ENCODE results near the gene PLSCR2.
A peak's percentile ranks its signal among the peaks of the same experiment; 100 is the strongest.
"Not testable (repeated sequence)": the region's sequence is repeated elsewhere in the genome, so short reads cannot be mapped to it uniquely, and the experiment has no call there.

The PLSCR2 gene

GRCh38 chr3:146474976-146475375, 5.6 kb upstream of the PLSCR2 start:
- not testable (repeated sequence) for H3K27ac ChIP-seq (ENCODE audit: low read depth, low read length); H3K4me3 ChIP-seq (ENCODE audit: low read depth in 1 of 2, low read length in 2 of 2); H3K4me1 ChIP-seq (ENCODE audit: insufficient read depth, low read length); H3K27me3 ChIP-seq (ENCODE audit: control insufficient read depth in 1 of 2, insufficient read depth in 2 of 2, low read length in 2 of 2); H3K9ac ChIP-seq (ENCODE audit: low read length); H3K9me3 ChIP-seq (ENCODE audit: low read length); H3K36me3 ChIP-seq (ENCODE audit: insufficient read depth, low read length)

GRCh38 chr3:146473726-146474125, 4.4 kb upstream of the PLSCR2 start:
- H3K27ac ChIP-seq (ENCODE audit: low read depth, low read length): no peak overlapping the region
- no peak overlapping the region for H3K4me3 ChIP-seq (ENCODE audit: low read depth in 1 of 2, low read length in 2 of 2)
- H3K9ac ChIP-seq (ENCODE audit: low read length): no peak overlapping the region
- H3K36me3 ChIP-seq (ENCODE audit: insufficient read depth, low read length): no peaks in the 10 kb centered on the region
- H3K27me3 ChIP-seq (ENCODE audit: control insufficient read depth in 1 of 2, insufficient read depth in 2 of 2, low read length in 2 of 2): no peaks in the 10 kb centered on the region
- H3K9me3 ChIP-seq (ENCODE audit: low read length): no peaks in the 10 kb centered on the region
- no peaks in the 10 kb centered on the region for H3K4me1 ChIP-seq (ENCODE audit: insufficient read depth, low read length)

DNA sequence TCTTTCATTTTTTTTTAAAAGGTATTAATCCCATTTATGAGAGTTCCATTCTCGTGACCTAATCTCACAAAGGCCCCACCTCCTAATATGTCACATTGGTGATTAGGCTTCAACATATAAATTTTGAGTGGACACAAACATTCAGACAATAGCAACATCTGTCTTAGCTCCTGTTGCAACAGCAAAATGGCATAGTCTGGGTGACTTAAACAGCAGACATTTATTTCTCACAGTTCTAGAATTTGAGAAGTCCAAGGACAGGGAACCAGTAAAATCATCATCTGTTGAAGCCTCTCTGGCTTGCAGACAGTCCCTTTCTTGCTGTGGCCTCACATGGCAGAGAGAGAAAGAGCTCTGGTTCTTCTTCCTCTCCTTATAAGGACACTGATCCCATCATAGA, 3.2 kb upstream of the PLSCR2 start:
- H3K9ac ChIP-seq (ENCODE audit: low read length): no peak overlapping the region

DNA sequence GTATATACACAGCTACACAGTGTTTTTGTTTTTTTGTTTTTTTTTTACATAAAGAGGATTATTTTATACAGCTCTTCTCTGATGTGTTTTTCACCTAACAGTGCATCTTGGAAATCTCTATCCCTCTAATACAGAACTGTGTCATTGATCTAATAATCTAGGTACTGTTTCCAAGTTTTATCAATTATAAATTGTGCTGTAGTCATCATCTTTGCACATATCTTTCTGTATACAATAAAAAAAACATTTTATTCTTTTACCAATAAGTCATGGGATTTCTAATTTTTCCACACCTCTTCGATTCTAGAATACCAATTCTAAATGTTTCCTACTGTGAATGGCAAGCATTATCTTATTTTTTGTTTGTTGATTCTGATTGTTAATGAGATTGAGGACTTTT, 1.7 kb upstream of the PLSCR2 start:
- Histone ChIP-seq H3K4me3 (ENCODE audit: low read depth in 1 of 2, low read length in 2 of 2) (no peak overlapping the region), H3K9me3 (ENCODE audit: low read length) (no peaks in the 10 kb centered on the region), H3K27ac (ENCODE audit: low read depth, low read length) (no peak overlapping the region), H3K36me3 (ENCODE audit: insufficient read depth, low read length) (no peaks in the 10 kb centered on the region), H3K9ac (ENCODE audit: low read length) (no peak overlapping the region), H3K4me1 (ENCODE audit: insufficient read depth, low read length) (no peaks in the 10 kb centered on the region), H3K27me3 (ENCODE audit: control insufficient read depth in 1 of 2, insufficient read depth in 2 of 2, low read length in 2 of 2) (no peaks in the 10 kb centered on the region)

More for the DNA sequence above, 3.2 kb upstream of the PLSCR2 start:
- Histone ChIP-seq H3K27me3 (ENCODE audit: control insufficient read depth in 1 of 2, insufficient read depth in 2 of 2, low read length in 2 of 2) (no peaks in the 10 kb centered on the region), H3K4me1 (ENCODE audit: insufficient read depth, low read length) (no peaks in the 10 kb centered on the region), H3K4me3 (ENCODE audit: low read depth in 1 of 2, low read length in 2 of 2) (no peak overlapping the region), H3K36me3 (ENCODE audit: insufficient read depth, low read length) (no peaks in the 10 kb centered on the region), H3K9me3 (ENCODE audit: low read length) (no peaks in the 10 kb centered on the region), H3K27ac (ENCODE audit: low read depth, low read length) (no peak overlapping the region)

GRCh38 chr3:146470425-146470990, 1.1 kb upstream of the PLSCR2 start:
- Histone ChIP-seq H3K4me1 (ENCODE audit: insufficient read depth, low read length) (no peaks in the 10 kb centered on the region), H3K27me3 (ENCODE audit: control insufficient read depth in 1 of 2, insufficient read depth in 2 of 2, low read length in 2 of 2) (no peaks in the 10 kb centered on the region), H3K9me3 (ENCODE audit: low read length) (no peaks in the 10 kb centered on the region), H3K9ac (ENCODE audit: low read length) (no peak overlapping the region), H3K27ac (ENCODE audit: low read depth, low read length) (no peak overlapping the region), H3K36me3 (ENCODE audit: insufficient read depth, low read length) (no peaks in the 10 kb centered on the region), H3K4me3 (ENCODE audit: low read depth in 1 of 2, low read length in 2 of 2) (no peak overlapping the region)

DNA sequence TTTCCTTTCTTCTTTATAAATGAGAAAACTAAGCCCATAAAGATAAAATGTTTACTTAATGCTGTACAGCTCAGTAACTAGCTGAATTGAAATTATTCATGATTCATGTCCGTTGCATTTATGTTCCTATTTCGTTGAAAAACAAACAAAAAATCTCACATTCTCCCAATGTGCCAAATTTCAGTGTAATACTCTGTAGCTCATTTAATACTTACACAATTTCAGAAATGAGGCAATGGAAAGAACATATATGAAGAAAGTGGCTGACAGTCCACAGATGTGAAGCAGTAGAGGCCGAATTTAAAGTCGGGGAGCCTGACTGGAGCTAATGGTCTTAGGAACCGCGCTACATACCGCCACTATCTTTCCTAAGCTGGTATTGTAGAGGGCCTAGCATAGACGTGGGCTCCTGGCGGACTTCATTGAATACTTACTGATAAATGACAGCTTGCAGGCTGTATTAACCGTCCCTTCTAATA, 651 bp downstream of the PLSCR2 start:
- Histone ChIP-seq H3K27ac (ENCODE audit: low read depth, low read length) (no peak overlapping the region), H3K4me3 (ENCODE audit: low read depth in 1 of 2, low read length in 2 of 2) (peak overlapping the region in 1 of 2 donors; percentile 70)

GRCh38 chr3:146468234-146468633, 1.1 kb downstream of the PLSCR2 start:
- no peaks in the 10 kb centered on the region for H3K9me3 ChIP-seq (ENCODE audit: low read length)
- no peak overlapping the region for H3K27ac ChIP-seq (ENCODE audit: low read depth, low read length)
- no peaks in the 10 kb centered on the region for H3K4me1 ChIP-seq (ENCODE audit: insufficient read depth, low read length)
- H3K27me3 ChIP-seq (ENCODE audit: control insufficient read depth in 1 of 2, insufficient read depth in 2 of 2, low read length in 2 of 2): no peaks in the 10 kb centered on the region
- no peak overlapping the region for H3K9ac ChIP-seq (ENCODE audit: low read length)
- H3K4me3 ChIP-seq (ENCODE audit: low read depth in 1 of 2, low read length in 2 of 2): no peak overlapping the region
- H3K36me3 ChIP-seq (ENCODE audit: insufficient read depth, low read length): no peaks in the 10 kb centered on the region

More for the DNA sequence above, 651 bp downstream of the PLSCR2 start:
- H3K27me3 ChIP-seq (ENCODE audit: control insufficient read depth in 1 of 2, insufficient read depth in 2 of 2, low read length in 2 of 2): no peaks in the 10 kb centered on the region
- H3K9me3 ChIP-seq (ENCODE audit: low read length): no peaks in the 10 kb centered on the region
- H3K9ac ChIP-seq (ENCODE audit: low read length): no peak overlapping the region
- no peaks in the 10 kb centered on the region for H3K4me1 ChIP-seq (ENCODE audit: insufficient read depth, low read length)
- no peaks in the 10 kb centered on the region for H3K36me3 ChIP-seq (ENCODE audit: insufficient read depth, low read length)

DNA sequence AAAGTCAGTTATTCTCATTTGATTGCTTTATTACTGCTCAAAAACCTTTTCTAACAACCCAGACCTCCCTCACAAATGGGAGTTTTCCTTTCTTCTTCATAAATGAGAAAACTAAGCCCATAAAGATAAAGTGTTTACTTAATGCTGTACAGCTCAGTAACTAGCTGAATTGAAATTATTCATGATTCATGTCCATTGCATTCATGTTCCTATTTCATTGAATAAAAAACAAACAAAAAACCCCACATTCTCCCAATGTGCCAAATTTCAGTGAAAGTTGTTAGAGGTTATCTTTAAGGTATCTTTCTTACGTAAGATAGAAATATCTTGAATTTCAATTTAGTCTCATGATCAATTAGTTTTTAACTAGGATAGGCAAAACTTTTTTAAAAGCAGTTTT, 2.8 kb downstream of the PLSCR2 start:
- Histone ChIP-seq H3K4me3 (ENCODE audit: low read depth in 1 of 2, low read length in 2 of 2) (no peak overlapping the region), H3K27ac (ENCODE audit: low read depth, low read length) (no peak overlapping the region), H3K9ac (ENCODE audit: low read length) (no peak overlapping the region), H3K27me3 (ENCODE audit: control insufficient read depth in 1 of 2, insufficient read depth in 2 of 2, low read length in 2 of 2) (no peaks in the 10 kb centered on the region), H3K4me1 (ENCODE audit: insufficient read depth, low read length) (no peaks in the 10 kb centered on the region), H3K36me3 (ENCODE audit: insufficient read depth, low read length) (no peaks in the 10 kb centered on the region), H3K9me3 (ENCODE audit: low read length) (no peaks in the 10 kb centered on the region)

DNA sequence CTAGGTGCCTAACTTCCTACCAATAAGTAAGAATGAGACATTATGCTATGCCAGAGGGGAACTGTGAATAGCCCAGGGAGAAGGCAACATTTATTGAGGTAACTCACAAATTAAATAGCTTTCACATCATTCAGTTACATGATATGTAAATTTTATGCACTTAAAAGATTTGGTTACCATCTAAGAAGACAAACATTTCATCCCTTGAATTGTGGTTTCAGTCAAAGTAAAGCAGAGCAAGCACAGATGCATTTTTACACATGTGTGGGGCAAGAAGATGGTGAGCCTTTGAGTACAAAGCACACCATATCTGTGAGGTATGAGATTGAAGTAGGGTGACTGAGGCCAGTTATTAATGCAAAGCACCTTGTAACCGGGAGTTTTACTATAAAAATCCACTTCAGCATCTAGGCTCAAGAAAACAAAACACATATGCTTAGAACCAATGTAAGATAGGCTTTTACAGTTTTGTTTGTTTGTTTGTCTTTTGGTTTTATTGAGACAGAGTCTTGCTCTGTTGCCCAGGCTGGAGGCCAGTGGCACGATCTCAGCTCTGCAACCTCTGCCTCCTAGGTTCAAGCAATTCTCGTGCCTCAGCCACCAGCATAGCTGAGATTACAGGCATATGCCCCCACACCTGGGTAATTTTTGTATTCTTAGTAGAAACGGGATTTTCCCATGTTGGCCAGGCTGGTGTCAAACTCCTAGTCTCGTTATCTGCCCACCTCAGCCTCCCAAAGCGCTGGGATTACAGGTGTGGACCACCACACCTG, 3.5 kb downstream of the PLSCR2 start:
- H3K4me3 ChIP-seq (ENCODE audit: low read depth in 1 of 2, low read length in 2 of 2): no peak overlapping the region

GRCh38 chr3:146464783-146465182, 4.6 kb downstream of the PLSCR2 start:
- no peak overlapping the region for H3K27ac ChIP-seq (ENCODE audit: low read depth, low read length)
- H3K4me3 ChIP-seq (ENCODE audit: low read depth in 1 of 2, low read length in 2 of 2): no peak overlapping the region
- no peaks in the 10 kb centered on the region for H3K9me3 ChIP-seq (ENCODE audit: low read length)
- H3K4me1 ChIP-seq (ENCODE audit: insufficient read depth, low read length): no peaks in the 10 kb centered on the region
- no peak overlapping the region for H3K9ac ChIP-seq (ENCODE audit: low read length)
- H3K27me3 ChIP-seq (ENCODE audit: control insufficient read depth in 1 of 2, insufficient read depth in 2 of 2, low read length in 2 of 2): no peaks in the 10 kb centered on the region
- H3K36me3 ChIP-seq (ENCODE audit: insufficient read depth, low read length): no peaks in the 10 kb centered on the region

More for the DNA sequence above, 3.5 kb downstream of the PLSCR2 start:
- H3K27me3 ChIP-seq (ENCODE audit: control insufficient read depth in 1 of 2, insufficient read depth in 2 of 2, low read length in 2 of 2): no peaks in the 10 kb centered on the region
- H3K9ac ChIP-seq (ENCODE audit: low read length): no peak overlapping the region
- H3K4me1 ChIP-seq (ENCODE audit: insufficient read depth, low read length): no peaks in the 10 kb centered on the region
- H3K9me3 ChIP-seq (ENCODE audit: low read length): no peaks in the 10 kb centered on the region
- H3K27ac ChIP-seq (ENCODE audit: low read depth, low read length): no peak overlapping the region
- no peaks in the 10 kb centered on the region for H3K36me3 ChIP-seq (ENCODE audit: insufficient read depth, low read length)

DNA sequence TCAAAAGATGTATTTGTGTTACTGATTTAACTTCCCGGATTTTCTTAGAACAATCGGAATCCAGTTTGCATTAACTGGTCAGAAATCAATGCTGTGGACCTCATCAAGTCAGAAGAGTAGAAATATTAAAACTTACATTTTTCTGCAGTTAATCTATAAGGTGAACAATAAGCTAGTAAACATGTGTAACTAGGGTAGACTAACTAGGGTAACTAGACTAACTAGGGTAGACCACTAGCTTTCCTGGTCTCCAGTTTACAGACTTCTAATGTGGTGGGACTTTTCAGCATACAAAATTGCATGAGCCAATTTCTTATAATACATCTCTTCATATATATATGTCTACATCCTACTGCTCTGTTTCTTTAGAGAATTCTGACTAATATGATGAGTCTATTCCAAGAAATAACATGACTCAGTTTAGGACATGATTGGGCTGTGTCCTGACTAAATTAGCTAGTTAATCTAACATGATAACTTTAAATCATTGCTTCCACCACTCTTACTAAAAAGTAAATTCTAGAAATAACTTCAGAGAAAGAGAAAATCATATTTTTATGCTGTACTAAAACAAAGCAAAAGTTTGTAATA, 5.3 kb downstream of the PLSCR2 start:
- no peaks in the 10 kb centered on the region for H3K4me1 ChIP-seq (ENCODE audit: insufficient read depth, low read length)
- H3K4me3 ChIP-seq (ENCODE audit: low read depth in 1 of 2, low read length in 2 of 2): no peak overlapping the region
- H3K27me3 ChIP-seq (ENCODE audit: control insufficient read depth in 1 of 2, insufficient read depth in 2 of 2, low read length in 2 of 2): no peaks in the 10 kb centered on the region
- no peak overlapping the region for H3K9ac ChIP-seq (ENCODE audit: low read length)
- H3K9me3 ChIP-seq (ENCODE audit: low read length): no peaks in the 10 kb centered on the region
- H3K27ac ChIP-seq (ENCODE audit: low read depth, low read length): no peak overlapping the region
- H3K36me3 ChIP-seq (ENCODE audit: insufficient read depth, low read length): no peaks in the 10 kb centered on the region

Data from muscle layer of colon (tissue), 2 donors.